ELR (cell line): ENCODE measurements around the gene DNAH9.
A peak's percentile ranks its signal among the peaks of the same experiment; 100 is the strongest.

Experiments
- DNase-seq: peaks from one replicate; pipeline ENCODE4 v3.0.0-alpha.2; 2015; ENCODE audit warnings: low read depth

Gene DNAH9

GRCh38 chr17:11852231-11852630 lies 254.0 kb downstream of the DNAH9 start:
- DNase-seq, result no peak

- no peak for DNase-seq
Observed at GRCh38 chr17:11852912-11853311, 254.6 kb downstream of the DNAH9 start.

GRCh38 chr17:11853321-11854151 lies 255.3 kb downstream of the DNAH9 start:
- DNase-seq, result no peak

GRCh38 chr17:11855306-11855705 lies 257.0 kb downstream of the DNAH9 start:
- no peak for DNase-seq

GRCh38 chr17:11857006-11857405 lies 258.7 kb downstream of the DNAH9 start:
- DNase-seq, result no peak

GRCh38 chr17:11869680-11870394 lies 271.6 kb downstream of the DNAH9 start:
- DNase-seq, result no peak

GRCh38 chr17:11871773-11872172 lies 273.5 kb downstream of the DNAH9 start:
- no peak for DNase-seq

GRCh38 chr17:11874756-11875155 lies 276.5 kb downstream of the DNAH9 start:
- DNase-seq, result no peak

- peak; percentile 27 for DNase-seq
Observed at GRCh38 chr17:11880714-11881113, 282.4 kb downstream of the DNAH9 start.

GRCh38 chr17:11882716-11883115 lies 284.4 kb downstream of the DNAH9 start:
- no peak for DNase-seq

GRCh38 chr17:11885051-11885450 lies 286.8 kb downstream of the DNAH9 start:
- no peak for DNase-seq

- no peak for DNase-seq
Observed at GRCh38 chr17:11889266-11889665, 291.0 kb downstream of the DNAH9 start.

GRCh38 chr17:11893862-11894261 lies 295.6 kb downstream of the DNAH9 start:
- no peak for DNase-seq

GRCh38 chr17:11896199-11896598 lies 297.9 kb downstream of the DNAH9 start:
- no peak for DNase-seq

- no peak for DNase-seq
Observed at GRCh38 chr17:11898526-11899235, 300.4 kb downstream of the DNAH9 start.

GRCh38 chr17:11899537-11899942 lies 301.3 kb downstream of the DNAH9 start:
- no peak for DNase-seq

- no peak for DNase-seq
Observed at GRCh38 chr17:11900041-11900476, 301.8 kb downstream of the DNAH9 start.

- DNase-seq, result no peak
Observed at GRCh38 chr17:11900655-11901054, 302.4 kb downstream of the DNAH9 start.

GRCh38 chr17:11901931-11902330 lies 303.7 kb downstream of the DNAH9 start:
- no peak for DNase-seq

- no peak for DNase-seq
Observed at GRCh38 chr17:11908711-11909146, 310.5 kb downstream of the DNAH9 start.

GRCh38 chr17:11909348-11909747 lies 311.1 kb downstream of the DNAH9 start:
- DNase-seq, result no peak

GRCh38 chr17:11916091-11916490 lies 317.8 kb downstream of the DNAH9 start:
- no peak for DNase-seq

- DNase-seq, result no peak
Observed at GRCh38 chr17:11917415-11917814, 319.1 kb downstream of the DNAH9 start.
